ENCODE measurements around the gene XRCC5. TPM values are rescaled to one million over a fixed set of nuclear protein-coding genes. Genes with fewer than 3 reads are reported as not detected.

Gene XRCC5
- total RNA-seq, result 161 and 237 TPM in 2 replicates

GRCh38 chr2:216108967-216109921 lies at the start of gene XRCC5:
Gene XRCC5 (plus strand): TSS chr2:216109348. CDS start chr2:216109437, 89 bp downstream.

GRCh38 chr2:216081487-216082116 lies 27.5 kb upstream of the XRCC5 start, which contains the start of the genes PECR and TMEM169:
Gene PECR (minus strand): TSS chr2:216081809. CDS start chr2:216081741, 68 bp downstream.
Gene TMEM169 (plus strand): TSS chr2:216081919. CDS start chr2:216095964, 14,045 bp downstream.

Other genes with a start within 250 kb of the XRCC5 start
- 1.1 TPM in 2 replicates for gene MREG, start 95.8 kb upstream of the XRCC5 start, total RNA-seq
- 5.0 and 12.6 TPM in 2 replicates for gene PECR, start 27.5 kb upstream of the XRCC5 start, total RNA-seq
- gene TMEM169, start 27.4 kb upstream of the XRCC5 start, total RNA-seq, result 0.17 and 0.22 TPM in 2 replicates

Measured in dermis lymphatic vessel endothelial cell (primary cell).